Tibial artery (tissue), 4 donors: Measurements from ENCODE around the gene CLP1.

Experiments
- DNase-seq, 2 donors: peaks; one replicate each; pipeline ENCODE4 v3.0.0-alpha.2; 2019
- H3K27ac ChIP-seq, 2 donors: fragments of 200-600 bp; sonication (generic) in 1 of 2; 1 replicate in 1 of 2; 2 replicates in 1 of 2; pipeline ENCODE4 v1.5.1; 2018 to 2019; ENCODE audit warnings: mild to moderate bottlenecking in 1 of 2
- H3K27me3 ChIP-seq, 2 donors: fragments of 200-600 bp; sonication (generic) in 1 of 2; one replicate each; pipeline versions ENCODE4 v1.5.1 to v1.6.0; 2016 to 2019
- H3K36me3 ChIP-seq, 3 donors: fragments of 200-600 bp; sonication (generic) in 2 of 3; one replicate each; pipeline ENCODE4 v1.5.1; 2016 to 2019; ENCODE audit warnings: mild to moderate bottlenecking in 2 of 3
- H3K4me1 ChIP-seq, 4 donors: fragments of 200-600 bp; sonication (generic) in 2 of 4; 1 replicate in 3 of 4; 2 replicates in 1 of 4; pipeline ENCODE4 v1.5.1; 2016 to 2019
- H3K4me3 ChIP-seq, 2 donors: fragments of 200-600 bp; sonication (generic) in 1 of 2; 1 replicate in 1 of 2; 2 replicates in 1 of 2; pipeline ENCODE4 v1.5.1; 2018 to 2019; ENCODE audit warnings: mild to moderate bottlenecking in 2 of 2
- H3K9me3 ChIP-seq, 3 donors: fragments of 200-600 bp; sonication (generic) in 1 of 3; one replicate each; pipeline ENCODE4 v1.5.1; 2016 to 2019
- CTCF ChIP-seq, 2 experiments: fragments of 200-600 bp in 1 of 2; fragments of 450-650 bp in 1 of 2; IDR thresholded peaks; one replicate each; pipeline ENCODE4 v1.5.1; 2017 to 2019; ENCODE audit warnings: antibody characterized with exemption in 2 of 2, mild to moderate bottlenecking in 1 of 2, moderate library complexity in 1 of 2
- intact Hi-C: fragments of 100-400 bp; cut with DNase I; formaldehyde crosslinking; loops from one replicate; pipeline ENCODE4 v1.15.0; 2023; ENCODE audit warnings: low total_unique reads

Gene CLP1

DNA sequence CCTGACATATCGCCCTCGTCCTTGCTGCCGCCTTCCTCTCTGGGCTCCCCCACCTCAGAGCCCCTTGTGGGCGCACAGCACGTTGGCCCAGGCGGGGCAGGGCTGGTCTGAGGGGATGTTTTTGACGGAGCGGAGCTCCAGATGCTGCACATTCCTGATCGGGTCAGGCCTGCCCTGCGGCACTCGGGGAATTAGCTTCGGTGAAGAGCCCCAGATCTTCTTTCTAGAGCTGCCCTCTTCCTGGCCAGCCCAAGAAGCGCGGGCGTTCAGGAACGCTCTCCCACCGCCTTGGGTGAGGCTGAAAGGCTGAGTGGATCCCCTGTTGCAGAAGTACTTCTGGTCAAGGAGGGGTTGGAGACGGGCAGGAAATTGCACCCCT is 19.9 kb upstream of the CLP1 start:
- Histone ChIP-seq H3K36me3 (no peaks in the 10 kb centered on the region), H3K9me3 (no peaks in the 10 kb centered on the region), H3K4me3 (peak overlapping the region; percentile 81 to 91), H3K27me3 (no peaks in the 10 kb centered on the region), H3K27ac (peak overlapping the region; percentile 76), H3K4me1 (peaks cover 3 to 32% (median 26%) of the 10 kb centered on the region in 4 donors)
- intact Hi-C loops = loop anchor here (5.0 kb wide), 1 partner anchor 40 kb away; the partner anchor contains the start of gene SERPING1
- TF ChIP-seq CTCF (IDR thresholded peaks at IDR 0.05) = no peak
- no peak for DNase-seq

DNA sequence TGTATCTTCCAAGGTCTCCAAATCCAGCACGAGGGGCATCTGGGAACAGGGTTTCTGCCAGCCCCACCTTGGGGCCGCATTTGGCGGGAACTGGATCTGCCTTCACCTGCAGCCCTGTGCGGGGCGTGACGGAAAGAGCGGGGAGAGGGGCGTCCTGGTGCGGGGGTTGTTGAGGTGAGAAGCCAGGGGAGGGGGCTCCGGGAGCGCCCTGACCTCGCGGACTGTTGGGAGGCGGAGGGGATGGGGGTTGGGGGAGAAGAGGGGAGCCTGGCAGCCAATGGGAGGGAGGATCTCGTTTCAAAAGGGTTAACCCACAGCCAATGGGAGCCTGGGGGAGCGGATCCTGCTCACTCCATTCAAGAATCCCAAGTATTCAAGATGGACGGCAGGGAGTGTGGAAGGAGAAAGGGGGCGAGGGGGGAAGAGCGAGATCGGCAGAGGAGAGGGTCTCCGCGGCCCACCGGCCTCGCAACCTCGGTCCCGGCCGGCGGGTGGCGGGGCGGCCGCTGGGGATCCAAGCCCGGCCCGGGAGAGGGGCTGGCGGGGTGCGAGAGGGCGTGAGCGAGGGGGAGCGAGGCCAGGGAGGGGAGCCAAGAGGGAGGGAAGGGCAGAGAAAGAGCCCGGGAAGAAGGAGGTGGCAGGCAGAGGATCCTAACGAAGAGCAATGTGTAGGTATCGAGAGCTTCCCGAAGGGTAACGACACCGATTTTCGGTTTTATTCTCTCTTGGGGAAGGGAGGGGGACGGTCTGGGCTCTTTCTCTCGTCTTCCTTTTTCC is 19.4 kb upstream of the CLP1 start:
- peak overlapping the region; percentile 81 to 91 for H3K4me3 ChIP-seq
- peak overlapping the region; percentile 76 for H3K27ac ChIP-seq
- H3K27me3 ChIP-seq = no peaks in the 10 kb centered on the region
- peaks cover 3 to 32% (median 26%) of the 10 kb centered on the region in 4 donors for H3K4me1 ChIP-seq
- intact Hi-C loops = loop anchor here (5.0 kb wide), 1 partner anchor 41 kb away; the partner anchor contains the start of gene SERPING1
- no peaks in the 10 kb centered on the region for H3K9me3 ChIP-seq
- no peaks in the 10 kb centered on the region for H3K36me3 ChIP-seq
- TF ChIP-seq CTCF (IDR thresholded peaks at IDR 0.05) = no peak
- DNase-seq = peak in 1 of 2 donors; percentile 69

- intact Hi-C loops = loop anchor here (5.0 kb wide), 1 partner anchor 42 kb away; the partner anchor contains the start of gene SERPING1
- TF ChIP-seq CTCF (IDR thresholded peaks at IDR 0.05) = no peak
- H3K36me3 ChIP-seq = no peaks in the 10 kb centered on the region
- peak overlapping the region; percentile 81 to 91 for H3K4me3 ChIP-seq
- H3K27me3 ChIP-seq = no peaks in the 10 kb centered on the region
- peak overlapping the region; percentile 76 for H3K27ac ChIP-seq
- H3K4me1 ChIP-seq = peaks cover 3 to 32% (median 26%) of the 10 kb centered on the region in 4 donors
- DNase-seq = no peak
- H3K9me3 ChIP-seq = no peaks in the 10 kb centered on the region
Observed at GRCh38 chr11:57638811-57639320, 18.7 kb upstream of the CLP1 start.

DNA sequence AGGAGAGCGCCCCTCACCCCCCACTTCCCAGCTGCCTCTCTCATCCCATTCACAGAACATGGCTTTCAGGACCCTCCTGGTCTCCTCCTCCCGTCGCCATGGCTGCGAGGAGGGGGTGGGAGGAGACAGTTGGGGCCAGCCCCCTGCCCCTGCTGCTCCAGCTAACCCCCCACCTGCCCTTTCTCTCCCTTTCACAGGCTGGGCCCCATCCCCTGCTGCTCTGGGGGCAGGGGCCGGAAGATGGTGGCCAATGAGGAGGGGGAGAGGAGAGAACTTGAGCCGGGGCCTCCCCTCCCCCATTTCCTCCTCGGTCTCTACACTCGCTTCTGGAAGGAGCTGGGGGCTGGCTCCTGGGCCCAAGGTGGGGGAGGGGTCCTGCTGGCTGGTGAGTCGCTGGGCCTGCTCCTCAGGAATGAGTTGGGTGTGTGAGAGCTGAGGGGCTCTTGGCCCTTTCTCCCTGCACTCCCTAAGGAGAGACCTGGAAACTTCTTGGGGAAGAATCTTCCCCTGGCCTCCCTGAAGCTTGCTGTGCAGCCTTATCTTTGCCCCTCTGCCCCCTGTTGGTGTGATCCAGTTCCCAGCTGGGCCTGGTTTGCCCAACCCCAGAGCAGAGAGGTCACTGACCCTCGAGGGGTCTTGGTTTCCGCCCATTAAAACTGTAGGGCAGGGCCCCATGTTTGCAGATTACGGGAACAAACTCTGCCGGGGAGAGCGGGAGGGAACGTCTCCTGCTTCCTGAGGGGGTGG is 18.1 kb upstream of the CLP1 start:
- Histone ChIP-seq H3K27ac (peak overlapping the region in 1 of 2 donors; percentile 76), H3K4me3 (peak overlapping the region; percentile 81 to 91), H3K9me3 (no peaks in the 10 kb centered on the region), H3K27me3 (no peaks in the 10 kb centered on the region), H3K4me1 (peaks cover 3 to 37% (median 32%) of the 10 kb centered on the region in 4 donors), H3K36me3 (no peaks in the 10 kb centered on the region)
- no peak for TF ChIP-seq CTCF (IDR thresholded peaks at IDR 0.05)
- intact Hi-C loops = loop anchor here (2.0 to 10.0 kb wide), 4 partner anchors 42 to 185 kb away; partner anchors contain the start of gene SERPING1
- DNase-seq = no peak

DNA sequence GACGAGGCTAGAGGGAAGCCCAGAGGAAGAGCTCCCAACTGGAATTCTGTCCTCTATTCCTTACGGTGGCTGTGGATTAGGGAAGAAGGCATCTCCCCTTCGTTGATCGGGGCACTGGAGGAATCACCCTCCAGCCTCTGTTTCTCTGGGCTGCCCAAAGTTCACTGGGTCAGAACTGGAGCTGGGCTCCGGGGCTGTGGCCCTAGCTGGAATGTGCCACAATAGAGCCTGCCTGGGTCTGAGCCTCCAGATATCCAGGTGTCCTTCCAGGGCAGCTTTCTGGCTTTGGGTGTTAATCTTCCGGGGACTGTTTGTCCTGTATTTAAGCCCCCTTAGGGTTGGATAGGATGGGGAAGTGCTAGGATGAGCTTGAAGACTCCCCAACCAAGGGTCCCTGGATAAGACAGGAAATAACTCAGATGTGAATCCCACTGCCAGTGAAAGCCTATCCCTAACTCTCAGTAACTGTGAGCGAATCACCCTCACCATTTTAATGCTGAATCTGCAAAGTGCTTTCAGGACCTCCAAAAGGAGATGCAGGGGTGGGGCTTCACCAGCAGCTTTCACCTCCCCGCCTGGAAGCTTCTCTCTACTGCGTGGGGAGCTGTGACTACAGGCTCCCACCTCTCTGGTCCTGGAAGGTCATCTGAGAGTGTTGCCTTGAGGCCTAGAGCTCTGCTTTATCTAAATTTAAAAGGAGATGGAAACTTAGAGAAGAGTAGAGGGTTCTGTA is 17.3 kb upstream of the CLP1 start:
- no peaks in the 10 kb centered on the region for H3K27me3 ChIP-seq
- H3K4me1 ChIP-seq = peaks cover 3 to 45% (median 39%) of the 10 kb centered on the region in 4 donors
- no peak overlapping the region for H3K27ac ChIP-seq
- TF ChIP-seq CTCF (IDR thresholded peaks at IDR 0.05) = no peak
- intact Hi-C loops = loop anchor here (2.0 to 10.0 kb wide), 3 partner anchors 71 to 185 kb away; no protein-coding TSS in a partner anchor
- no peaks in the 10 kb centered on the region for H3K9me3 ChIP-seq
- H3K36me3 ChIP-seq = no peaks in the 10 kb centered on the region
- no peak for DNase-seq
- H3K4me3 ChIP-seq = no peak overlapping the region
